Epithelial cell of proximal tubule (primary cell): Measurements from ENCODE around the gene LCTL. TPM values are rescaled to one million over a fixed set of nuclear protein-coding genes. Genes with fewer than 3 reads are reported as not detected.

Experiments
- DNase-seq: peaks from one replicate; pipeline ENCODE4 v3.0.0-alpha.2; 2011; ENCODE audit warnings: low read depth
- H3K4me3 ChIP-seq: 2 replicates; pipeline ENCODE4 v1.5.1; 2011; ENCODE audit warnings: low read depth, mild to moderate bottlenecking, low read length
- CTCF ChIP-seq: conservative IDR thresholded peaks from 2 replicates; pipeline ENCODE4 v1.5.1; 2012; ENCODE audit warnings: low read depth, mild to moderate bottlenecking, low read length
- total RNA-seq: library from RNA; depleted of rRNA; stranded (reverse); fragments of >200 nt; gene quantifications from 2 replicates; pipeline ENCODE4 v1.2.3, GENCODE V29; 2015

LCTL gene
- total RNA-seq: 0.23 and 0.80 TPM in 2 replicates

- DNase-seq: no peak
- H3K4me3 ChIP-seq: no peak within 1 kb of the TSS
These were observed at the start of gene LCTL for GRCh38 chr15:66565741-66566144. Gene LCTL (minus strand): TSS chr15:66565998. CDS start chr15:66565365, 633 bp downstream.

GRCh38 chr15:66614951-66615760, 49.4 kb upstream of the LCTL start:
- no peak overlapping the region for H3K4me3 ChIP-seq
- no peak for TF ChIP-seq CTCF
- DNase-seq: no peak

More at GRCh38 chr15:66565741-66566144, at the start of gene LCTL:
- no peak for TF ChIP-seq CTCF

GRCh38 chr15:66614456-66614855, 48.7 kb upstream of the LCTL start:
- TF ChIP-seq CTCF: no peak
- H3K4me3 ChIP-seq: no peak overlapping the region
- no peak for DNase-seq

- no peak for TF ChIP-seq CTCF
- DNase-seq: no peak
- H3K4me3 ChIP-seq: no peak overlapping the region
These were observed 47.9 kb upstream of the LCTL start for GRCh38 chr15:66613743-66614142.

GRCh38 chr15:66611257-66612053, 45.7 kb upstream of the LCTL start:
- no peak for DNase-seq
- TF ChIP-seq CTCF: no peak
- no peak overlapping the region for H3K4me3 ChIP-seq

GRCh38 chr15:66609876-66610275, 44.1 kb upstream of the LCTL start:
- TF ChIP-seq CTCF: no peak
- DNase-seq: no peak
- no peak overlapping the region for H3K4me3 ChIP-seq
